ENCODE measurements around the gene NDRG3.

- TF ChIP-seq CTCF (IDR thresholded peaks at IDR 0.05): no peak
- TF ChIP-seq POLR2A (IDR thresholded peaks at IDR 0.05): no peak
- TF ChIP-seq EP300 (IDR thresholded peaks at IDR 0.05): no peak
Observed at GRCh38 chr20:36684747-36685146, 61.1 kb downstream of the NDRG3 start.
